ENCODE measurements around the gene C1RL. TPM values are rescaled to one million over a fixed set of nuclear protein-coding genes. Genes with fewer than 3 reads are reported as not detected.

Gene C1RL
- total and polyA plus RNA-seq, 2 of the 4 experiments (the other 2 are of a cell fraction) = 9.1 to 12.3 TPM

GRCh38 chr12:7113389-7113871 lies 4.4 kb upstream of the C1RL start:
- Histone ChIP-seq H3K36me3 (ENCODE audit: control insufficient read depth, insufficient read depth, low read length) (peaks cover 33% of the 10 kb centered on the region), H3K9me3 (ENCODE audit: control insufficient read depth, insufficient read depth, low read length) (no peaks in the 10 kb centered on the region), H3K9ac (ENCODE audit: low read depth, low read length) (no peak overlapping the region), H3K79me1 (ENCODE audit: low read depth in 1 of 2, low read length in 2 of 2) (peaks cover 18 to 30% of the 10 kb centered on the region in 2 experiments; a peak in 3 of 4 replicates), H3K18ac (ENCODE audit: low read depth, low read length) (no peak overlapping the region), H4K8ac (ENCODE audit: low read depth in 2 of 2, low read length in 2 of 2) (no peak overlapping the region), H2AK9ac (replicated peaks; ENCODE audit: low read depth, low read length, poor library complexity) (no peak overlapping the region), H3K4me3 (ENCODE audit: insufficient read depth, low read depth, low read length) (no peak overlapping the region), H3K27me3 (ENCODE audit: control insufficient read depth, insufficient read depth, low read length) (no peaks in the 10 kb centered on the region), H3K23ac (ENCODE audit: low read depth, low read length) (no peak overlapping the region), H3K4me2 (ENCODE audit: low read depth, low read length) (no peak overlapping the region), H4K91ac (ENCODE audit: insufficient read depth, low read depth, low read length) (no peak overlapping the region), H2BK15ac (ENCODE audit: low read depth, low read length) (no peak overlapping the region), H3K27ac (ENCODE audit: insufficient read depth, low read length) (no peak overlapping the region), H2BK120ac (ENCODE audit: low read depth, low read length) (no peak overlapping the region), H3K4me1 (ENCODE audit: control insufficient read depth, insufficient read depth, low read length) (peaks cover 5% of the 10 kb centered on the region; the same call in 1 of the 2 replicates), H2BK20ac (ENCODE audit: low read depth, low read length) (no peak overlapping the region), H2AK5ac (ENCODE audit: low read depth, low read length) (peak overlapping the region; percentile 38; the same call in 1 of the 2 replicates), H3K4ac (ENCODE audit: low read depth, low read length) (no peak overlapping the region), H3K9me1 (ENCODE audit: insufficient read depth, low read length) (no peaks in the 10 kb centered on the region), H4K20me1 (ENCODE audit: insufficient read depth, low read length) (no peaks in the 10 kb centered on the region), H3K14ac (replicated peaks; ENCODE audit: low read depth, low read length) (no peak overlapping the region), H2AFZ (replicated peaks; ENCODE audit: low read length, poor library complexity) (no peak overlapping the region), H2BK5ac (ENCODE audit: low read depth, low read length, poor library complexity, severe bottlenecking) (no peak overlapping the region), H3K56ac (ENCODE audit: extremely low read depth, insufficient read depth, low read length) (no peak overlapping the region), H4K5ac (ENCODE audit: low read depth, low read length) (no peak overlapping the region)
- ChIA-PET POLR2A (ENCODE audit: unreplicated experiment) (interaction anchor here (0.9 to 1.1 kb wide), 2 partner anchors 52 to 199 kb away, joined by 3 to 4 read pairs; partner anchors contain the start of gene ENO2), CTCF (interaction anchor here (0.6 to 1.8 kb wide), 8 partner anchors 9 to 459 kb away, joined by 3 to 9 read pairs (median 4); partner anchors contain the start of gene C1S)
- TF ChIP-seq MXI1 (IDR thresholded peaks at IDR 0.05; ENCODE audit: borderline replicate concordance, low read depth, low read length) (no peak), RAD21 (IDR thresholded peaks at IDR 0.05; ENCODE audit: low read length) (peak; percentile 68), SMC3 (IDR thresholded peaks at IDR 0.05; ENCODE audit: low read depth, low read length) (peak; percentile 68), MAZ (IDR thresholded peaks at IDR 0.05; ENCODE audit: borderline replicate concordance, low read depth, low read length) (no peak), CHD1 (IDR thresholded peaks at IDR 0.05; ENCODE audit: low read depth, low read length) (no peak), RFX5 (IDR thresholded peaks at IDR 0.05; ENCODE audit: low read depth, low read length) (no peak), ELK1 (IDR thresholded peaks at IDR 0.05; ENCODE audit: borderline replicate concordance, low read depth, low read length) (no peak), POLR2A (IDR thresholded peaks at IDR 0.05; ENCODE audit: low read depth, low read length) (no peak), USF2 (IDR thresholded peaks at IDR 0.05; ENCODE audit: low read depth, low read length) (no peak), BHLHE40 (IDR thresholded peaks at IDR 0.05; ENCODE audit: low read depth, low read length) (no peak), MAFK (IDR thresholded peaks at IDR 0.05; ENCODE audit: low read depth, low read length) (no peak), CEBPB (IDR thresholded peaks at IDR 0.05; ENCODE audit: low read depth, low read length) (no peak), RCOR1 (IDR thresholded peaks at IDR 0.05; ENCODE audit: insufficient replicate concordance, low read length) (no peak), FOS (IDR thresholded peaks at IDR 0.05; ENCODE audit: low read depth, low read length) (no peak), NFE2L2 (IDR thresholded peaks at IDR 0.05; ENCODE audit: low read depth, low read length) (no peak)
- TF ChIP-seq, protein P1, sequence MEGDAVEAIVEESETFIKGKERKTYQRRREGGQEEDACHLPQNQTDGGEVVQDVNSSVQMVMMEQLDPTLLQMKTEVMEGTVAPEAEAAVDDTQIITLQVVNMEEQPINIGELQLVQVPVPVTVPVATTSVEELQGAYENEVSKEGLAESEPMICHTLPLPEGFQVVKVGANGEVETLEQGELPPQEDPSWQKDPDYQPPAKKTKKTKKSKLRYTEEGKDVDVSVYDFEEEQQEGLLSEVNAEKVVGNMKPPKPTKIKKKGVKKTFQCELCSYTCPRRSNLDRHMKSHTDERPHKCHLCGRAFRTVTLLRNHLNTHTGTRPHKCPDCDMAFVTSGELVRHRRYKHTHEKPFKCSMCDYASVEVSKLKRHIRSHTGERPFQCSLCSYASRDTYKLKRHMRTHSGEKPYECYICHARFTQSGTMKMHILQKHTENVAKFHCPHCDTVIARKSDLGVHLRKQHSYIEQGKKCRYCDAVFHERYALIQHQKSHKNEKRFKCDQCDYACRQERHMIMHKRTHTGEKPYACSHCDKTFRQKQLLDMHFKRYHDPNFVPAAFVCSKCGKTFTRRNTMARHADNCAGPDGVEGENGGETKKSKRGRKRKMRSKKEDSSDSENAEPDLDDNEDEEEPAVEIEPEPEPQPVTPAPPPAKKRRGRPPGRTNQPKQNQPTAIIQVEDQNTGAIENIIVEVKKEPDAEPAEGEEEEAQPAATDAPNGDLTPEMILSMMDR (conservative IDR thresholded peaks at IDR 0.05; ENCODE audit: low read depth, low read length) = peak; percentile 78
- ATAC-seq (ENCODE audit: low read depth) (peak; percentile 53), DNase-seq (peak; percentile 44)
- BruUV-seq (replicated peaks) = no TSS peak
- WGBS, 2 experiments (ENCODE audit: extremely low coverage in 2 of 2, insufficient read length in 1 of 2) = no CpG with 5 or more reads among the region's 5 CpGs
- intact Hi-C loops (cut with micrococcal nuclease) (loop anchor here (1.0 to 5.0 kb wide), 5 partner anchors 31 to 241 kb away; partner anchors contain the start of genes C12orf57, C1S and SPSB2), dilution Hi-C loops (cut with HindIII; ENCODE audit: low sequenced_read_pairs, unreplicated experiment) (no loop called here), in situ Hi-C loops (cut with MboI; ENCODE audit: low sequenced_read_pairs) (loop anchor here (5.0 to 10.0 kb wide), 2 partner anchors 51 to 169 kb away; partner anchors contain the start of genes C12orf57, C1S and RNU7-1)

Measured in IMR-90 (cell line).